ENCODE data around the gene PPP2R1B.

PPP2R1B gene

GRCh38 chr11:111811445-111811844 is 45.3 kb upstream of the PPP2R1B start:
- H3K9me3 ChIP-seq, result no peaks in the 10 kb centered on the region
- no peak overlapping the region for H3K4me3 ChIP-seq (ENCODE audit: low read depth in 1 of 2, low read length in 1 of 2)
- no peaks in the 10 kb centered on the region for H3K27me3 ChIP-seq
- TF ChIP-seq CTCF (IDR thresholded peaks at IDR 0.05), result no peak
- no peak overlapping the region for H3K27ac ChIP-seq
- peaks cover 7% of the 10 kb centered on the region for H3K36me3 ChIP-seq
- H3K4me1 ChIP-seq (ENCODE audit: control insufficient read depth in 1 of 2, insufficient read depth in 1 of 2, low read depth in 1 of 2, low read length in 1 of 2), result no peaks in the 10 kb centered on the region

GRCh38 chr11:111808834-111809233 is 42.6 kb upstream of the PPP2R1B start:
- H3K27me3 ChIP-seq, result no peaks in the 10 kb centered on the region
- peaks cover 15% of the 10 kb centered on the region for H3K36me3 ChIP-seq
- H3K27ac ChIP-seq, result no peak overlapping the region
- H3K9me3 ChIP-seq, result no peaks in the 10 kb centered on the region
- no peak overlapping the region for H3K4me3 ChIP-seq (ENCODE audit: low read depth in 1 of 2, low read length in 1 of 2)
- TF ChIP-seq CTCF (IDR thresholded peaks at IDR 0.05), result no peak
- no peaks in the 10 kb centered on the region for H3K4me1 ChIP-seq (ENCODE audit: control insufficient read depth in 1 of 2, insufficient read depth in 1 of 2, low read depth in 1 of 2, low read length in 1 of 2)

GRCh38 chr11:111808063-111808588 is 41.9 kb upstream of the PPP2R1B start:
- peaks cover 15% of the 10 kb centered on the region for H3K36me3 ChIP-seq
- H3K27me3 ChIP-seq, result no peaks in the 10 kb centered on the region
- no peak for TF ChIP-seq CTCF (IDR thresholded peaks at IDR 0.05)
- no peaks in the 10 kb centered on the region for H3K9me3 ChIP-seq
- H3K4me1 ChIP-seq (ENCODE audit: control insufficient read depth in 1 of 2, insufficient read depth in 1 of 2, low read depth in 1 of 2, low read length in 1 of 2), result no peaks in the 10 kb centered on the region
- H3K4me3 ChIP-seq (ENCODE audit: low read depth in 1 of 2, low read length in 1 of 2), result no peak overlapping the region
- no peak overlapping the region for H3K27ac ChIP-seq

GRCh38 chr11:111807076-111807475 is 40.9 kb upstream of the PPP2R1B start:
- Histone ChIP-seq H3K27me3 (no peaks in the 10 kb centered on the region), H3K4me3 (ENCODE audit: low read depth in 1 of 2, low read length in 1 of 2) (no peak overlapping the region), H3K27ac (no peak overlapping the region), H3K4me1 (ENCODE audit: control insufficient read depth in 1 of 2, insufficient read depth in 1 of 2, low read depth in 1 of 2, low read length in 1 of 2) (no peaks in the 10 kb centered on the region), H3K9me3 (no peaks in the 10 kb centered on the region), H3K36me3 (peaks cover 15% of the 10 kb centered on the region)
- no peak for TF ChIP-seq CTCF (IDR thresholded peaks at IDR 0.05)

- no peak overlapping the region for H3K27ac ChIP-seq
- peaks cover 4 to 5% of the 10 kb centered on the region in 2 experiments for H3K4me1 ChIP-seq (ENCODE audit: control insufficient read depth in 1 of 2, insufficient read depth in 1 of 2, low read depth in 1 of 2, low read length in 1 of 2)
- H3K27me3 ChIP-seq, result no peaks in the 10 kb centered on the region
- no peak overlapping the region for H3K4me3 ChIP-seq (ENCODE audit: low read depth in 1 of 2, low read length in 1 of 2)
- no peak for TF ChIP-seq CTCF (IDR thresholded peaks at IDR 0.05)
- H3K36me3 ChIP-seq, result peaks cover 8% of the 10 kb centered on the region
- no peaks in the 10 kb centered on the region for H3K9me3 ChIP-seq
These were observed 34.9 kb upstream of the PPP2R1B start for GRCh38 chr11:111801135-111801534.

GRCh38 chr11:111798279-111798678 is 32.1 kb upstream of the PPP2R1B start:
- Histone ChIP-seq H3K27ac (no peak overlapping the region), H3K4me1 (ENCODE audit: control insufficient read depth in 1 of 2, insufficient read depth in 1 of 2, low read depth in 1 of 2, low read length in 1 of 2) (peaks cover 4 to 5% of the 10 kb centered on the region in 2 experiments), H3K27me3 (no peaks in the 10 kb centered on the region), H3K9me3 (no peaks in the 10 kb centered on the region), H3K36me3 (no peaks in the 10 kb centered on the region), H3K4me3 (ENCODE audit: low read depth in 1 of 2, low read length in 1 of 2) (no peak overlapping the region)
- TF ChIP-seq CTCF (IDR thresholded peaks at IDR 0.05), result no peak

All from neutrophil (primary cell).